Activated CD4-positive, alpha-beta T cell treated with anti-CD3 and anti-CD28 coated beads, Interleukin-2, amount 10 ng/mL, durations not matched to agents 7 days and 5 days (primary cell): ENCODE data around the gene PEX7. TPM values are rescaled to one million over a fixed set of nuclear protein-coding genes. Genes with fewer than 3 reads are reported as not detected.
A peak's percentile ranks its signal among the peaks of the same experiment; 100 is the strongest.
"Not testable (repeated sequence)": the region's sequence is repeated elsewhere in the genome, so short reads cannot be mapped to it uniquely, and the experiment has no call there.

Source experiments
- CTCF ChIA-PET: fragments of 350-600 bp; sonication (Branson Sonifier 250); formaldehyde crosslinking; loops from one replicate; lab custom pipeline; 2021; ENCODE audit warnings: antibody characterized with exemption; lab: Charles Lee
- POLR2A ChIA-PET: fragments of 350-600 bp; sonication (Branson Sonifier 250); formaldehyde crosslinking; loops from one replicate; lab custom pipeline; 2021; ENCODE audit warnings: antibody characterized with exemption; lab: Charles Lee
- DNase-seq: peaks from one replicate; pipeline ENCODE4 v3.0.0-alpha.2; 2020
- H3K27ac Mint-ChIP-seq: one replicate; pipeline ENCODE4 v1.8.0; 2021; ENCODE audit warnings: mild to moderate bottlenecking, moderate library complexity, mixed read lengths
- H3K27me3 Mint-ChIP-seq: one replicate; pipeline ENCODE4 v1.8.0; 2021; ENCODE audit warnings: mixed read lengths
- H3K36me3 Mint-ChIP-seq: one replicate; pipeline ENCODE4 v1.8.0; 2021; ENCODE audit warnings: low read depth, mixed read lengths
- H3K4me1 Mint-ChIP-seq: one replicate; pipeline ENCODE4 v1.8.0; 2021; ENCODE audit warnings: mixed read lengths
- H3K4me3 Mint-ChIP-seq: one replicate; pipeline ENCODE4 v1.8.0; 2021; ENCODE audit warnings: mild to moderate bottlenecking, moderate library complexity, mixed read lengths
- H3K9me3 Mint-ChIP-seq: one replicate; pipeline ENCODE4 v1.8.0; 2021; ENCODE audit warnings: mixed read lengths
- total RNA-seq, 2 experiments: library from RNA; stranded (reverse); gene quantifications; one replicate each; pipeline ENCODE4 v1.2.3, GENCODE V29; 2021

Gene PEX7
- total RNA-seq, 2 experiments from 2014 or later, result 3.4 to 4.1 TPM

DNA sequence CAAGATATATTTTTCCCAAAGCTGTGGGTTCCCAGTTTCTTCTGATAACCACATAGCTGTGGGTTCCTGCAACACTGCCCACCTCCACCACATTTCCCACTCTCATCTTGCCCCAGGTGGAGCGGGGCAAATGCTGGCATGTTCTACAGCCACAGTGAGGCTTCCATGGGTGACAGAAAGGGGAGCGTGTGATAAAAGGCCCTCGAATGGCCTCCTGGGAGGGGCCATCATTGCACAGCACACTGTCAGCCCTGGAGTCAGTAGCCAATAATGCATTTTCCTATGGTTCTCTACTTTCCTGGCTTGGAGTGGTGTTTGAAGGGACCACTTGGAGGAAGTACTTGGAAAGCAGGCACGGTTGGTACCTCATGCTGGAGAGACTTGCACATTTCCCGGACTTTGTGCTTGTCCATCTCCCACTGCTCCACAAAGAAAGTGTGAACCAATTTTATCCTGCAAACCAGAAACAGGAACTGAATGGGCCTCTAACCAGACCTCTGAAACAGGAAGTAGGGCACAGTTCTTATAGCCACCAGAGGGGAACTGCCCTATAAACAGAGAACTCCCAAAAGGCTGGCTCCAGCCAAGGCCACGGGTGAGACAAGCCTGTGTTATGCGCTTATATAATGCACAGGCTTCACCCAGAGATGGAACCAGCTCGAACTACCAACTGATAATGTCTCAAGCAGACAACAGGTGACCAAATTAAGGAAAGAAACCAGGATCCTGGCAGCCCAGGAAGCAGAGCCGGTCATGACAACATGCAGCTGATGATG is 38.7 kb upstream of the PEX7 start:
- peak; percentile 11 for DNase-seq
- CTCF ChIA-PET, result interaction anchor here (1.5 to 1.8 kb wide), 2 partner anchors 9 to 139 kb away, joined by 7 to 12 read pairs; partner anchors contain the start of gene MAP3K5
- Mint-ChIP-seq H3K27ac (peak overlapping the region; percentile 54), H3K4me3 (peak overlapping the region; percentile 38), H3K27me3 (no peaks in the 10 kb centered on the region), H3K4me1 (peaks cover 73% of the 10 kb centered on the region), H3K9me3 (no peaks in the 10 kb centered on the region), H3K36me3 (peaks cover 53% of the 10 kb centered on the region)
- POLR2A ChIA-PET, result no interaction called here

- ChIA-PET POLR2A (no interaction called here), CTCF (interaction anchor here (1.5 to 1.8 kb wide), 2 partner anchors 8 to 140 kb away, joined by 7 to 12 read pairs; partner anchors contain the start of gene MAP3K5)
- peaks cover 57% of the 10 kb centered on the region for H3K36me3 Mint-ChIP-seq
- H3K27ac Mint-ChIP-seq, result peak overlapping the region; percentile 85
- no peaks in the 10 kb centered on the region for H3K9me3 Mint-ChIP-seq
- H3K27me3 Mint-ChIP-seq, result no peaks in the 10 kb centered on the region
- H3K4me1 Mint-ChIP-seq, result peaks cover 77% of the 10 kb centered on the region
- DNase-seq, result no peak
- H3K4me3 Mint-ChIP-seq, result peak overlapping the region; percentile 38
Observed at GRCh38 chr6:136784271-136784664, 38.1 kb upstream of the PEX7 start.

DNA sequence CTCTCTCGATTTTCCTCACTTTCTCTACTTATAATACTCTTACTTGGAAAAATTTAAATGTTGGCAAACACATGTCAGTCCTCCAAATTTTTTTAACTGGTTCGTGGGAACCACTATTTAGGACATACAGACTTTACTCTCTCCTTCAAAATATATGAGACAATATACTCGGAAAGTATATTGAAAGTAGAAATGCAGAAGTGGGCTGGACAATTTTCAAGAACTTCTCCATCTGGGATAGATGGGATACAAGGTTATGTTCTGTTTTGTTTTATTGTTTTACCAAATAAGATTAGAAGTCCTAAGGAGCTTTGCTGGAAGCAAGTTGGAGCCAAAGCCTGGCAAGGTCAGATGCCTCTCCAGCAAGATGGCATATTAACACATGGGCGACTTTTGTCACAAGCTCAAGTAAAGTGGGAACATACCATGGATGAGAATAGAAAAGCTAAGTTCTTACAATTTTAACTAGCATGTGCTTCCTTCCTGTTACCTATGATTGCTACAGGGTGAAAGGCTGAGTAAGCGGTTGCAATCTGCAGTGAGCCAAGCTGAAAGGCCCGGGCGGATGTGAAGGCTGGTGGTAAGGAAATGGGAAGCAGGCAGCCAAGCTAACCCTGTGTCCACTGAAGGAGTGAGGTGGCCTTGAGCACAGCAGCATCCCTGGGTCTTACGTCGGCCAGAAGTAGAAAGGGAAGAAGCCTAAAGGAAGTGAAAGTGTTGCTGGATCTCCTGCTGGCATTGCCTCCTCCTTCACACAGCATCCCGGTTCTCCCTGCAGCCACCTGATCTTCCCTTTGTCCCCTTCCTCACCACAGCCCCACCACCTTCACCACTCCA is 37.3 kb upstream of the PEX7 start:
- no peaks in the 10 kb centered on the region for H3K27me3 Mint-ChIP-seq
- DNase-seq, result peak; percentile 46
- peaks cover 60% of the 10 kb centered on the region for H3K36me3 Mint-ChIP-seq
- POLR2A ChIA-PET, result no interaction called here
- peaks cover 75% of the 10 kb centered on the region for H3K4me1 Mint-ChIP-seq
- H3K27ac Mint-ChIP-seq, result peak overlapping the region; percentile 85
- CTCF ChIA-PET, result interaction anchor here (1.0 to 1.8 kb wide), 5 partner anchors 9 to 140 kb away, joined by 3 to 12 read pairs (median 5); no protein-coding TSS in a partner anchor
- no peaks in the 10 kb centered on the region for H3K9me3 Mint-ChIP-seq
- peak overlapping the region; percentile 59 for H3K4me3 Mint-ChIP-seq

DNA sequence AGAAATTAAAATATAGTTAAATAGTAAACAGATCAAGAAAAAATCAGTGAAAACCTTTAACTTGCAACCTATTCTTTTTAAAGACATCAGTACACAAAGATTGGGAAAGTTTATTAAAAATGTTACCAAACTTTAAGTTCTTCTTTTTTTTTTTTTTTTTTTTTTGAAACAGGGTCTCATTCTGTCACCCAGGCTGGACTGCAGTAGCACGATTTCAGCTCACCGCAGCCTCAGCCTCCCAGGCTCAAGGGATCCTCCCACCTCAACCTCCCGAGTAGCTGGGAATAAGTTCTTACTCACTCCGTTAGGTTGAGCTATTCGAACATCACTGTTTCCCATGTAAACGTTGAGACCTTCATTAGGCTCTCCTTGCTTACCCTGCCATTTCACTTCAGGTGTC is 35.7 kb upstream of the PEX7 start:
- no peak overlapping the region for H3K4me3 Mint-ChIP-seq
- POLR2A ChIA-PET, result interaction anchor here (0.6 kb wide), 1 partner anchor 141 kb away, joined by 3 read pairs; no protein-coding TSS in a partner anchor
- no peak for DNase-seq
- H3K4me1 Mint-ChIP-seq, result peaks cover 78% of the 10 kb centered on the region
- no peaks in the 10 kb centered on the region for H3K27me3 Mint-ChIP-seq
- CTCF ChIA-PET, result interaction anchor here (0.6 to 7.4 kb wide), 10 partner anchors 8 to 143 kb away, joined by 3 to 218 read pairs (median 4); no protein-coding TSS in a partner anchor
- H3K9me3 Mint-ChIP-seq, result no peaks in the 10 kb centered on the region
- peaks cover 60% of the 10 kb centered on the region for H3K36me3 Mint-ChIP-seq
- H3K27ac Mint-ChIP-seq, result no peak overlapping the region

DNA sequence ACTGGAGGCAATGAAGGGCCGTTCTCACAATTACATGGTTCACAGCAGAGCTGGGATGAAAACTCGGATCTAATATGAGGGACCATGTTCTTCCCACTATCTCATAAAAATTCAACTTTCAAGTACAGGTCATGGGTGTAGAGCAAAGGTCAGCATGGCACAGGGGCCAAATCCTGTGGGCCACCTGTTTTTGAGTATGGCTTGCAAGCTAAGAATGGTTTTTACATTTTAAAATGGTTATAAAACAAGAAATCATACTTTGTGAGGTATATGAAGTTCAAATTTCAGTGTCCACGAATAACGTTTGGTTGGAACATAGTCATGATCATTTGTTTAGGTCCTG is 34.7 kb upstream of the PEX7 start:
- Mint-ChIP-seq H3K4me1 (peaks cover 71% of the 10 kb centered on the region), H3K27ac (peak overlapping the region; percentile 76), H3K27me3 (no peaks in the 10 kb centered on the region), H3K36me3 (peaks cover 55% of the 10 kb centered on the region), H3K4me3 (peak overlapping the region; percentile 87), H3K9me3 (no peaks in the 10 kb centered on the region)
- no peak for DNase-seq
- ChIA-PET CTCF (interaction anchor here (0.9 to 7.4 kb wide), 6 partner anchors 11 to 144 kb away, joined by 3 to 218 read pairs (median 5); no protein-coding TSS in a partner anchor), POLR2A (interaction anchor here (0.6 kb wide), 1 partner anchor 37 kb away, joined by 3 read pairs; no protein-coding TSS in a partner anchor)

DNA sequence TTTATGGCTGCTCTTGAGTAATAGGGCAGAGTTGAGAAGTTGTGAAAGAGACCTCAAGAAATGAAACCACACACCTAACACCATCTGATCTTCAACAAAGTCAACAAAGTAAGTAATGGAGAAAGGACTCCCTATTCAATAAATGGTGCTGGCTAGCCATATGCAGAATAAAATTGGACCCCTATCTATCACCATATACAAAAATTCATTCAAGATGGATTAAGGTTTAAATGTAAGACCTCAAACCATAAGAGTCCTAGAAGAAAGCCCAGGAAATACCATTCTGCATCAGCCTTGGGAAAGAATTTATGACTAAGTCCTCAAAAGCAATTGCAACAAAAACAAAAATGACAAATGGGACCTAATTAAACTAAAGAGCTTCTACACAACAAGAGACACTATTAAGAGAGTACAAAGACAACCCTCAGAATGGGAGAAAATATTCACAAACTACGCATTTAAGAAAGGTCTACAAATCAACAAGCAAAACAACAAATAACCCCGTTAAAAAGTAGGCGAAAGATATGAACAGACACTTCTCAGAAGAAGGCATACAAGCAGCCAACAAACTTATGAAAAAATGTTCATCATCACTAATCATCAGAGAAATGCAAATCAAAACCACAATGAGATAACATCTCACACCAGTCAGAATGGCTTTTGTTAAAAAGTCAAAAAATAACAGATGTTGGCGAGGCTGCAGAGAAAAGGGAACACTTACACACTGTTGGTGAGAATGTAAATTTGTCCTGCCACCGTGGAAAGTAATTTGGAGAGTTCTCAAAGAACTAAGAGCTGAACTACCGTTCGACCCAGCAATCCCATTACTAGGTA is 34.1 kb upstream of the PEX7 start:
- H3K4me1 Mint-ChIP-seq, result peaks cover 69% of the 10 kb centered on the region
- peak overlapping the region; percentile 87 for H3K4me3 Mint-ChIP-seq
- peaks cover 54% of the 10 kb centered on the region for H3K36me3 Mint-ChIP-seq
- H3K27ac Mint-ChIP-seq, result peak overlapping the region; percentile 76
- ChIA-PET POLR2A (interaction anchor here (0.6 kb wide), 1 partner anchor 37 kb away, joined by 3 read pairs; no protein-coding TSS in a partner anchor), CTCF (interaction anchor here (0.7 to 7.4 kb wide), 4 partner anchors 17 to 144 kb away, joined by 3 to 218 read pairs (median 6); no protein-coding TSS in a partner anchor)
- H3K9me3 Mint-ChIP-seq, result no peaks in the 10 kb centered on the region
- H3K27me3 Mint-ChIP-seq, result no peaks in the 10 kb centered on the region
- DNase-seq, result peak; percentile 11

DNA sequence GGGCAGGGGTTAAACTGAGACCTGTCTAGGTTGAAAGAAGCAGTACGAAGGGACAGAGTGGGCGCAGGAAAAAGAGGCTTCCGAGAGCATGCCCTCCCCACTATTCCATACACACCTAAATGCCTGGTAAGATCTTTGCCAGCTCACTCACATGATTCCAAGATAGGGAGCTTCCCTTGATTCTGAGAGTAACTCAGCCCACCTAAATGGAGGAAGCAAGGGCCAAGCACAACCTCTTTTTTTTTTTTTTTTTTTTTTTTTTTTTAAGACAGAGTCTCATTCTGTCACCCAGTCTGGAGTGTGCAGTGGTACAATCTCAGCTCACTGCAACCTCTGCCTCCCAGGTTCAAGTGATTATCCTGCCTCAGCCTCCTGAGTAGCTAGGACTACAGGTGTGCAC is 33.0 kb upstream of the PEX7 start:
- peak overlapping the region; percentile 87 for H3K4me3 Mint-ChIP-seq
- H3K27ac Mint-ChIP-seq, POLR2A ChIA-PET, H3K27me3 Mint-ChIP-seq, DNase-seq, H3K9me3 Mint-ChIP-seq: not testable (repeated sequence)
- CTCF ChIA-PET, result interaction anchor here (0.6 to 7.4 kb wide), 6 partner anchors 16 to 1077 kb away, joined by 3 to 218 read pairs (median 4); partner anchors contain the start of gene TNFAIP3
- H3K4me1 Mint-ChIP-seq, result peaks cover 60% of the 10 kb centered on the region
- H3K36me3 Mint-ChIP-seq, result peaks cover 42% of the 10 kb centered on the region

DNA sequence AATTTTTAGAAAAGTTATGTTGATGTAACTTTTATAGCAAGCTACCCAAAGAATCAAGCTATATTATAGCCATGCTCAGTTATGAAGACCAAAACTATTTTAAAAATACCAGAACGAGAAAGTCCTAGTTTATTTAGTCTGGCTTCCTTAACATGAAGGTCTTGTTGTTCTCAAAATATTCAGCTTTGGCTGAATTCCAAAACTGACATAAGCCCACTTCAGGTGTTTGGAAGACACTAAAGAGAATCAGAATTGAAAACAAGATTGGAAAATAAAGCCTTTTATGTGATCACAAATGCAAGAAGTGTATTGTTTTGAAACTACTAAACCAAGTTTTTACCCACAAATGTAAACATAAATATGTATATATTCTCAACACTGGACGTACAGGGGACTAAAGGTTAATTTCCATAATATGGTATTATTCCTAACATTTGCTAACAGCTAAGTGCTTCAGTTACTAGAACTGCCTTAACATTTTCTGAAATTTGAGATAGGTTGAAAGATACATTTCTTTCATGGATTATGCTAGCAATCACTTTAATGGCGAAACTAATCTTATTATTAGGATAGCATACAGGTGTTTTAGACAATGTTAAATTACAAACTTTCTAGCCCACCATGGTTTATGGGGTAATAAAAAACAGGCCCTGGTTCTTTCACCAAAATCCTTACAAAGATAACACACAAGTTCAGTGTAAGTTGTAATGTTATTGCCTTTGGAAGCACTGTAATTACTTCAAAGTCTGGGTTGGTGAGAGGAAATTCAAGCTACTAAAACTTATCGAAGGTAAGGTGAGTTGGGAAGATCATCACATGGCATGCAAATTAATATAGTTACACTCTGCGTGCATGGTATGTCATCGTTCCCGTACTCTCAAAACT is 31.7 kb upstream of the PEX7 start:
- peak overlapping the region; percentile 86 for H3K27ac Mint-ChIP-seq
- peaks cover 30% of the 10 kb centered on the region for H3K36me3 Mint-ChIP-seq
- H3K9me3 Mint-ChIP-seq, result no peaks in the 10 kb centered on the region
- ChIA-PET CTCF (interaction anchor here (0.8 to 7.4 kb wide), 5 partner anchors 17 to 1076 kb away, joined by 3 to 218 read pairs (median 6); partner anchors contain the start of gene TNFAIP3), POLR2A (no interaction called here)
- H3K4me3 Mint-ChIP-seq, result peak overlapping the region; percentile 87
- peaks cover 48% of the 10 kb centered on the region for H3K4me1 Mint-ChIP-seq
- no peak for DNase-seq
- peaks cover 2% of the 10 kb centered on the region for H3K27me3 Mint-ChIP-seq

- ChIA-PET CTCF (interaction anchor here (0.6 to 7.4 kb wide), 71 partner anchors 8 to 1155 kb away, joined by 3 to 218 read pairs (median 5); partner anchors contain the start of genes BCLAF1, MAP7 and PEX7), POLR2A (interaction anchor here (0.9 to 2.1 kb wide), 3 partner anchors 144 to 502 kb away, joined by 3 to 24 read pairs (median 9); partner anchors contain the start of gene BCLAF1)
- peak overlapping the region; percentile 87 for H3K4me3 Mint-ChIP-seq
- peaks cover 27% of the 10 kb centered on the region for H3K36me3 Mint-ChIP-seq
- H3K27me3 Mint-ChIP-seq, result peaks cover 2% of the 10 kb centered on the region
- H3K9me3 Mint-ChIP-seq, result no peaks in the 10 kb centered on the region
- peak; percentile 63 for DNase-seq
- H3K27ac Mint-ChIP-seq, result peak overlapping the region; percentile 86
- H3K4me1 Mint-ChIP-seq, result peaks cover 43% of the 10 kb centered on the region
Observed at GRCh38 chr6:136791296-136792094, 30.9 kb upstream of the PEX7 start.

- ChIA-PET POLR2A (interaction anchor here (0.8 to 2.1 kb wide), 4 partner anchors 36 to 503 kb away, joined by 3 to 24 read pairs (median 6); partner anchors contain the start of gene BCLAF1), CTCF (interaction anchor here (0.7 to 7.4 kb wide), 76 partner anchors 8 to 1155 kb away, joined by 3 to 218 read pairs (median 4); partner anchors contain the start of genes BCLAF1, MAP7 and PEX7)
- Mint-ChIP-seq H3K4me1 (peaks cover 39% of the 10 kb centered on the region), H3K27ac (peak overlapping the region; percentile 96), H3K4me3 (peak overlapping the region; percentile 87), H3K27me3 (peaks cover 2% of the 10 kb centered on the region), H3K36me3 (peaks cover 26% of the 10 kb centered on the region), H3K9me3 (no peaks in the 10 kb centered on the region)
- peak; percentile 46 for DNase-seq
Observed at GRCh38 chr6:136792095-136792409, 30.3 kb upstream of the PEX7 start.
